B cell (primary cell): Measurements from ENCODE around the gene CELF4.

ENCODE experiments used
- CTCF ChIP-seq: fragments of 200-600 bp; IDR thresholded peaks from one replicate; pipeline ENCODE4 v1.8.0; 2022; ENCODE audit warnings: antibody characterized with exemption, mild to moderate bottlenecking
- EZH2 ChIP-seq: IDR thresholded peaks from 2 replicates; pipeline ENCODE4 v1.6.1; 2012; ENCODE audit warnings: borderline replicate concordance, low read depth, mild to moderate bottlenecking, moderate library complexity, low read length; ENCODE audit not compliant: insufficient read depth, poor library complexity, severe bottlenecking

DNA sequence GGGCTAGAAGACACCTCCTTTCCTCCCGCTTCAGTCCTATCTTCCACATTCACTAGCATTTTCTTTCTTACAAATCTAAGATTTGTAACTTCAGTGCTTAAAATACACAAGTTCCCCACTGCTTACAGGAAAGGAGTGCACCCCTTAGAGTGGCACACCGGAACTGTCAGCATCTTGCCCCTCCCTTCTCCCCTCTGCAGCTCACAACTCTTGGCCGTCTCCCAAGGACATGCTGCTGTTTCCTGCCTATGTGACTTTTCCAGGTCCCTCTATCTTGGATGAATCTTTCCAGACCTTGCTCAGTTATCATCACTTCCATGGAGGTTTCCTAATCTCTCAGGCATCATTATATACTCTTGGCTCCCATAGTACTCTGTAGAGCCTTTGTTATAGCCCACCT is 334.8 kb downstream of the CELF4 start:
- no peak for TF ChIP-seq CTCF
- no peak for TF ChIP-seq EZH2
